Stimulated activated CD4-positive, alpha-beta T cell treated with anti-CD3 and anti-CD28 coated beads, Interleukin-12 subunit alpha, Interleukin-12 subunit beta, amount 100 ng/mL, for 48 hours (primary cell): Measurements from ENCODE around the gene SLC8A3.
"Not testable (repeated sequence)": the region's sequence is repeated elsewhere in the genome, so short reads cannot be mapped to it uniquely, and the experiment has no call there.

Experiments
- DNase-seq, 3 donors: peaks; one replicate each; pipeline ENCODE4 v3.0.0-alpha.2; 2020; ENCODE audit warnings: low read depth in 2 of 3, low spot score in 1 of 3

The SLC8A3 gene

GRCh38 chr14:70188659-70189455 lies at the start of gene SLC8A3:
TSS of gene SLC8A3 (minus strand) at chr14:70188951. CDS start at chr14:70168422, 20,529 bp downstream.
- peak in 1 of 3 donors; percentile 29 for DNase-seq

GRCh38 chr14:70237710-70238109 lies 49.0 kb upstream of the SLC8A3 start:
- no peak for DNase-seq

GRCh38 chr14:70234066-70234950 lies 45.6 kb upstream of the SLC8A3 start:
- no peak for DNase-seq

- DNase-seq = not testable (repeated sequence)
Measured at GRCh38 chr14:70231756-70232544, 43.2 kb upstream of the SLC8A3 start.

GRCh38 chr14:70229877-70230640 lies 41.3 kb upstream of the SLC8A3 start:
- not testable (repeated sequence) for DNase-seq

- DNase-seq = no peak
Measured at GRCh38 chr14:70213721-70214282, 25.1 kb upstream of the SLC8A3 start.

GRCh38 chr14:70212752-70213151 lies 24.0 kb upstream of the SLC8A3 start:
- DNase-seq = no peak

GRCh38 chr14:70208380-70208779 lies 19.6 kb upstream of the SLC8A3 start:
- DNase-seq = no peak

- DNase-seq = no peak
Measured at GRCh38 chr14:70203686-70204085, 14.9 kb upstream of the SLC8A3 start.

GRCh38 chr14:70201994-70202393 lies 13.2 kb upstream of the SLC8A3 start:
- DNase-seq = no peak

GRCh38 chr14:70193396-70193795 lies 4.6 kb upstream of the SLC8A3 start:
- DNase-seq = no peak

GRCh38 chr14:70192915-70193314 lies 4.2 kb upstream of the SLC8A3 start:
- no peak for DNase-seq

- DNase-seq = no peak
Measured at GRCh38 chr14:70190156-70190555, 1.4 kb upstream of the SLC8A3 start.

GRCh38 chr14:70189456-70190077 lies 816 bp upstream of the SLC8A3 start:
- DNase-seq = no peak

- DNase-seq = no peak
Measured at GRCh38 chr14:70188322-70188658, 461 bp downstream of the SLC8A3 start.

GRCh38 chr14:70186900-70187451 lies 1.8 kb downstream of the SLC8A3 start:
- no peak for DNase-seq

- DNase-seq = no peak
Measured at GRCh38 chr14:70183991-70184390, 4.8 kb downstream of the SLC8A3 start.

GRCh38 chr14:70181276-70181675 lies 7.5 kb downstream of the SLC8A3 start:
- DNase-seq = no peak

- no peak for DNase-seq
Measured at GRCh38 chr14:70180718-70181117, 8.0 kb downstream of the SLC8A3 start.
